GM23248 (cell line): Measurements from ENCODE around the gene SIVA1. TPM values are rescaled to one million over a fixed set of nuclear protein-coding genes. Genes with fewer than 3 reads are reported as not detected.

Experiments used
- DNase-seq: peaks from one replicate; pipeline ENCODE4 v3.0.0-alpha.2; 2015
- H2AFZ ChIP-seq: fragments of 200-600 bp; sonication (generic); 2 replicates; pipeline ENCODE4 v1.6.1; 2016; ENCODE audit warnings: antibody characterized with exemption
- H3F3A ChIP-seq: fragments of 200-600 bp; sonication (generic); 2 replicates; pipeline ENCODE4 v1.6.1; 2016; ENCODE audit warnings: mild to moderate bottlenecking, antibody characterized with exemption, mixed run types; ENCODE audit not compliant: insufficient read depth
- H3K27ac ChIP-seq: fragments of 200-600 bp; sonication (generic); 2 replicates; pipeline ENCODE4 v1.5.1; 2016; ENCODE audit warnings: mild to moderate bottlenecking
- H3K27me3 ChIP-seq: fragments of 200-600 bp; sonication (generic); replicated peaks from 2 replicates; pipeline ENCODE4 v1.6.1; 2016; ENCODE audit warnings: mild to moderate bottlenecking; ENCODE audit not compliant: insufficient read depth
- H3K36me3 ChIP-seq: fragments of 200-600 bp; sonication (generic); 2 replicates; pipeline ENCODE4 v1.6.1; 2016; ENCODE audit warnings: low read depth, mild to moderate bottlenecking
- H3K4me1 ChIP-seq: fragments of 200-600 bp; sonication (generic); 2 replicates; pipeline ENCODE4 v1.6.1; 2016; ENCODE audit warnings: mild to moderate bottlenecking; ENCODE audit not compliant: insufficient read depth
- H3K4me2 ChIP-seq: fragments of 200-600 bp; sonication (generic); one replicate; pipeline ENCODE4 v1.6.1; 2016; ENCODE audit warnings: mild to moderate bottlenecking; ENCODE audit not compliant: unreplicated experiment
- H3K4me3 ChIP-seq: fragments of 200-600 bp; sonication (generic); 2 replicates; pipeline ENCODE4 v1.5.1; 2016; ENCODE audit warnings: mild to moderate bottlenecking
- H3K79me2 ChIP-seq: fragments of 200-600 bp; sonication (generic); 2 replicates; pipeline ENCODE4 v1.6.1; 2016; ENCODE audit warnings: mild to moderate bottlenecking; ENCODE audit not compliant: insufficient read depth
- H3K9ac ChIP-seq: fragments of 200-600 bp; sonication (generic); 2 replicates; pipeline ENCODE4 v1.6.1; 2016; ENCODE audit warnings: mild to moderate bottlenecking
- H3K9me2 ChIP-seq: fragments of 200-600 bp; sonication (generic); 2 replicates; pipeline ENCODE4 v1.6.1; 2016; ENCODE audit warnings: mixed run types, mild to moderate bottlenecking, moderate library complexity; ENCODE audit not compliant: insufficient read depth
- H3K9me3 ChIP-seq: fragments of 200-600 bp; sonication (generic); one replicate; pipeline ENCODE4 v1.6.1; 2017; ENCODE audit warnings: low read depth
- H4K20me1 ChIP-seq: fragments of 200-600 bp; sonication (generic); 2 replicates; pipeline ENCODE4 v1.6.0; 2016; ENCODE audit not compliant: insufficient read depth
- EZH2 ChIP-seq: fragments of 200-600 bp; sonication (generic); IDR thresholded peaks from 2 replicates; pipeline ENCODE4 v1.6.1; 2018; ENCODE audit warnings: antibody characterized with exemption, mild to moderate bottlenecking; ENCODE audit not compliant: insufficient read depth, poor library complexity, severe bottlenecking
- EZH2phosphoT487 ChIP-seq: fragments of 200-600 bp; sonication (generic); IDR thresholded peaks from 2 replicates; pipeline ENCODE4 v1.6.1; 2018; ENCODE audit warnings: antibody characterized with exemption, moderate library complexity, mild to moderate bottlenecking, low read depth; ENCODE audit not compliant: insufficient read depth
- WGBS, 2 experiments: methylation state at CpG; one replicate each; pipeline ENCODE4 v1.1.6; 2015 to 2017; ENCODE audit warnings: low lambda C conversion rate in 2 of 2, low coverage in 1 of 2; ENCODE audit errors: missing lambda C conversion rate in 2 of 2; 5-methylcytosine and 5-hydroxymethylcytosine counted together
- in situ Hi-C: fragments of 300-500 bp; cut with MboI; formaldehyde crosslinking; loops from 2 replicates; pipeline ENCODE4 v1.15.0; 2020
- polyA plus RNA-seq: library from polyadenylated mRNA; unstranded; fragments of >200 nt; fragmentation: Nextera tagmentation; extraction: Ambion mirVana; gene quantifications from 2 replicates; pipeline ENCODE4 v1.2.1, GENCODE V29; 2016
- total RNA-seq: library from RNA; depleted of rRNA; stranded (reverse); fragments of >200 nt; shearing (Covaris generic); gene quantifications from 2 replicates; pipeline ENCODE4 v1.2.3, GENCODE V29; 2014

Gene SIVA1
- total and polyA plus RNA-seq, 2 experiments from 2014 or later, result 132 to 174 TPM

- H3K27ac ChIP-seq, result no peak overlapping the region
- no peaks in the 10 kb centered on the region for H3K9me3 ChIP-seq
- H3K4me2 ChIP-seq, result peak overlapping the region; percentile 34
- H2AFZ ChIP-seq, result peak overlapping the region; percentile 73
- 0 out of 2 replicates have a peak, but pooled peaks cover 6% of the 10 kb centered on the region for H3K4me1 ChIP-seq
- WGBS, 2 experiments, result 1 to 4% methylated on average over 17 to 40 of the region's 83 CpGs
- in situ Hi-C loops, result no loop called here
- H3K9ac ChIP-seq, result peak overlapping the region; percentile 65
- no peaks in the 10 kb centered on the region for H4K20me1 ChIP-seq
- H3K4me3 ChIP-seq, result peak overlapping the region; percentile 78
- peak; percentile 78 for DNase-seq
- H3K36me3 ChIP-seq, result no peaks in the 10 kb centered on the region
- H3K9me2 ChIP-seq, result no peaks in the 10 kb centered on the region
- H3K27me3 ChIP-seq, result no peaks in the 10 kb centered on the region
- H3K79me2 ChIP-seq, result no peaks in the 10 kb centered on the region
- H3F3A ChIP-seq, result peaks cover 21% of the 10 kb centered on the region
- TF ChIP-seq EZH2phosphoT487 (no peak), EZH2 (no peak)
These were observed 47.2 kb downstream of the SIVA1 start for GRCh38 chr14:104800015-104800770.

- H3K4me2 ChIP-seq, result peak within 1 kb of the TSS; percentile 77
- H3K79me2 ChIP-seq, result no peaks in the 10 kb centered on the region
- in situ Hi-C loops, result no loop called here
- H3K9me2 ChIP-seq, result no peaks in the 10 kb centered on the region
- H4K20me1 ChIP-seq, result no peaks in the 10 kb centered on the region
- TF ChIP-seq EZH2phosphoT487 (no peak), EZH2 (no peak)
- H3K27ac ChIP-seq, result no peak within 1 kb of the TSS
- H2AFZ ChIP-seq, result peak within 1 kb of the TSS; percentile 76
- peak within 1 kb of the TSS; percentile 65 for H3K9ac ChIP-seq
- H3K9me3 ChIP-seq, result no peaks in the 10 kb centered on the region
- peak; percentile 70 for DNase-seq
- peaks cover 9% of the 10 kb centered on the region; the same call in 1 of the 2 replicates for H3K4me1 ChIP-seq
- no peaks in the 10 kb centered on the region for H3K36me3 ChIP-seq
- H3F3A ChIP-seq, result peaks cover 21% of the 10 kb centered on the region
- WGBS, 2 experiments, result 2 to 13% methylated on average over 47 to 91 of the region's 105 CpGs
- H3K4me3 ChIP-seq, result peak within 1 kb of the TSS; percentile 78
- H3K27me3 ChIP-seq, result no peaks in the 10 kb centered on the region
These were observed 48.0 kb downstream of the SIVA1 start, which contains the start of gene ZBTB42 for GRCh38 chr14:104800771-104801519. TSS of gene ZBTB42 (plus strand) at chr14:104801101. CDS start at chr14:104801198, 97 bp downstream.

GRCh38 chr14:104801520-104802393 is 48.8 kb downstream of the SIVA1 start:
- no peaks in the 10 kb centered on the region for H3K27me3 ChIP-seq
- TF ChIP-seq EZH2phosphoT487, result no peak
- no peak for TF ChIP-seq EZH2
- no peaks in the 10 kb centered on the region for H3K9me2 ChIP-seq
- H3K36me3 ChIP-seq, result no peaks in the 10 kb centered on the region
- H3K4me3 ChIP-seq, result peak overlapping the region; percentile 78
- no peaks in the 10 kb centered on the region for H3K79me2 ChIP-seq
- no peak overlapping the region for H3K27ac ChIP-seq
- H3F3A ChIP-seq, result peaks cover 15% of the 10 kb centered on the region
- no peaks in the 10 kb centered on the region for H3K9me3 ChIP-seq
- H4K20me1 ChIP-seq, result no peaks in the 10 kb centered on the region
- H3K4me2 ChIP-seq, result peak overlapping the region; percentile 77
- no peak overlapping the region for H3K9ac ChIP-seq
- in situ Hi-C loops, result no loop called here
- 89% methylated on average over 44 of the region's 45 CpGs for WGBS, 2 experiments
- H2AFZ ChIP-seq, result no peak overlapping the region
- DNase-seq, result no peak
- peaks cover 7% of the 10 kb centered on the region; the same call in 1 of the 2 replicates for H3K4me1 ChIP-seq
